Ectodermal cell (in vitro differentiated cells): ENCODE measurements around the gene RBFOX2.
"Not testable (repeated sequence)": the region's sequence is repeated elsewhere in the genome, so short reads cannot be mapped to it uniquely, and the experiment has no call there.

Source experiments
- H3K27ac ChIP-seq: 2 replicates; pipeline ENCODE4 v1.7.0; 2013; ENCODE audit warnings: mild to moderate bottlenecking, low read depth, low read length; ENCODE audit not compliant: insufficient read depth, poor library complexity, severe bottlenecking
- H3K27me3 ChIP-seq: 2 replicates; pipeline ENCODE4 v1.7.0; 2013; ENCODE audit warnings: mild to moderate bottlenecking, low read length; ENCODE audit not compliant: insufficient read depth, control insufficient read depth, poor library complexity, severe bottlenecking
- H3K36me3 ChIP-seq: one replicate; pipeline ENCODE4 v1.7.0; 2013; ENCODE audit warnings: low read length; ENCODE audit not compliant: control insufficient read depth, insufficient read depth
- H3K4me1 ChIP-seq: one replicate; pipeline ENCODE4 v1.7.0; 2013; ENCODE audit warnings: low read length; ENCODE audit not compliant: control insufficient read depth, insufficient read depth
- H3K4me3 ChIP-seq: 2 replicates; pipeline ENCODE4 v1.7.0; 2013; ENCODE audit warnings: low read depth, low read length, control low read depth; ENCODE audit not compliant: insufficient read depth
- H3K9me3 ChIP-seq: 2 replicates; pipeline ENCODE4 v1.7.0; 2013; ENCODE audit warnings: mild to moderate bottlenecking, low read length, moderate library complexity; ENCODE audit not compliant: control insufficient read depth
- WGBS, 2 experiments: methylation state at CpG; one replicate each; pipeline ENCODE4 v1.1.7; 2013; ENCODE audit warnings: missing lambda C conversion rate in 2 of 2; 5-methylcytosine and 5-hydroxymethylcytosine counted together

RBFOX2 gene

GRCh38 chr22:36022162-36022561 lies 6.5 kb downstream of the RBFOX2 start:
- Histone ChIP-seq H3K9me3 (no peaks in the 10 kb centered on the region), H3K4me3 (no peak overlapping the region), H3K4me1 (peaks cover 20% of the 10 kb centered on the region), H3K36me3 (no peaks in the 10 kb centered on the region), H3K27ac (no peak overlapping the region), H3K27me3 (no peaks in the 10 kb centered on the region)
- 92 to 93% methylated on average over 1 of the region's 1 CpG for WGBS, 2 experiments

GRCh38 chr22:36021606-36022153 lies 6.9 kb downstream of the RBFOX2 start:
- H3K4me3 ChIP-seq: no peak overlapping the region
- WGBS, 2 experiments: 90 to 95% methylated on average over 2 of the region's 2 CpGs
- H3K9me3 ChIP-seq: no peaks in the 10 kb centered on the region
- peaks cover 16% of the 10 kb centered on the region for H3K4me1 ChIP-seq
- H3K27me3 ChIP-seq: no peaks in the 10 kb centered on the region
- no peak overlapping the region for H3K27ac ChIP-seq
- H3K36me3 ChIP-seq: no peaks in the 10 kb centered on the region

GRCh38 chr22:36020865-36021264 lies 7.8 kb downstream of the RBFOX2 start:
- H3K4me1 ChIP-seq: peaks cover 16% of the 10 kb centered on the region
- not testable (repeated sequence) for H3K4me3 ChIP-seq, H3K9me3 ChIP-seq, H3K27ac ChIP-seq, H3K36me3 ChIP-seq, H3K27me3 ChIP-seq
- 94 to 100% methylated on average over 1 to 3 of the region's 3 CpGs for WGBS, 2 experiments

- no peaks in the 10 kb centered on the region for H3K36me3 ChIP-seq
- no peak overlapping the region for H3K27ac ChIP-seq
- H3K27me3 ChIP-seq: no peaks in the 10 kb centered on the region
- peaks cover 18% of the 10 kb centered on the region for H3K4me1 ChIP-seq
- H3K4me3 ChIP-seq: no peak overlapping the region
- no peaks in the 10 kb centered on the region for H3K9me3 ChIP-seq
- 84 to 87% methylated on average over 3 of the region's 3 CpGs for WGBS, 2 experiments
Measured at GRCh38 chr22:36017651-36018091, 11.0 kb downstream of the RBFOX2 start.

GRCh38 chr22:36016684-36017083 lies 11.9 kb downstream of the RBFOX2 start:
- Histone ChIP-seq H3K27ac (no peak overlapping the region), H3K4me3 (no peak overlapping the region), H3K4me1 (peaks cover 18% of the 10 kb centered on the region), H3K9me3 (no peaks in the 10 kb centered on the region), H3K27me3 (no peaks in the 10 kb centered on the region), H3K36me3 (no peaks in the 10 kb centered on the region)
- 93 to 100% methylated on average over 2 of the region's 2 CpGs for WGBS, 2 experiments

GRCh38 chr22:36015811-36016529 lies 12.7 kb downstream of the RBFOX2 start:
- 64 to 66% methylated on average over 2 of the region's 2 CpGs for WGBS, 2 experiments
- peaks cover 18% of the 10 kb centered on the region for H3K4me1 ChIP-seq

GRCh38 chr22:36015155-36015810 lies 13.3 kb downstream of the RBFOX2 start:
- Histone ChIP-seq H3K4me1 (peaks cover 23% of the 10 kb centered on the region), H3K9me3 (no peaks in the 10 kb centered on the region), H3K27me3 (no peaks in the 10 kb centered on the region), H3K27ac (no peak overlapping the region), H3K4me3 (no peak overlapping the region), H3K36me3 (no peaks in the 10 kb centered on the region)
- WGBS, 2 experiments: 86 to 100% methylated on average over 2 to 3 of the region's 4 CpGs

More at GRCh38 chr22:36015811-36016529, 12.7 kb downstream of the RBFOX2 start:
- no peaks in the 10 kb centered on the region for H3K9me3 ChIP-seq
- H3K27ac ChIP-seq: no peak overlapping the region
- no peak overlapping the region for H3K4me3 ChIP-seq
- no peaks in the 10 kb centered on the region for H3K27me3 ChIP-seq
- no peaks in the 10 kb centered on the region for H3K36me3 ChIP-seq

GRCh38 chr22:36014546-36015074 lies 14.0 kb downstream of the RBFOX2 start:
- peaks cover 27% of the 10 kb centered on the region for H3K4me1 ChIP-seq
- 93% methylated on average over 4 of the region's 4 CpGs for WGBS, 2 experiments
- H3K36me3 ChIP-seq: no peaks in the 10 kb centered on the region
- H3K4me3 ChIP-seq: no peak overlapping the region
- no peaks in the 10 kb centered on the region for H3K27me3 ChIP-seq
- no peak overlapping the region for H3K27ac ChIP-seq
- no peaks in the 10 kb centered on the region for H3K9me3 ChIP-seq

GRCh38 chr22:36012332-36012731 lies 16.3 kb downstream of the RBFOX2 start:
- Histone ChIP-seq H3K36me3 (no peaks in the 10 kb centered on the region), H3K4me1 (peaks cover 17% of the 10 kb centered on the region), H3K27ac (no peak overlapping the region), H3K27me3 (no peaks in the 10 kb centered on the region), H3K9me3 (no peaks in the 10 kb centered on the region), H3K4me3 (no peak overlapping the region)
- WGBS, 2 experiments: 94 to 96% methylated on average over 3 of the region's 4 CpGs

- WGBS, 2 experiments: 73 to 84% methylated on average over 2 of the region's 2 CpGs
- Histone ChIP-seq H3K27ac (no peak overlapping the region), H3K4me1 (peaks cover 12% of the 10 kb centered on the region), H3K9me3 (no peaks in the 10 kb centered on the region), H3K36me3 (no peaks in the 10 kb centered on the region), H3K27me3 (no peaks in the 10 kb centered on the region), H3K4me3 (no peak overlapping the region)
Measured at GRCh38 chr22:36010882-36011281, 17.7 kb downstream of the RBFOX2 start.
